ENCODE measurements around the gene NCKAP1.
"Not testable (repeated sequence)": the region's sequence is repeated elsewhere in the genome, so short reads cannot be mapped to it uniquely, and the experiment has no call there.

Gene NCKAP1, protein sequence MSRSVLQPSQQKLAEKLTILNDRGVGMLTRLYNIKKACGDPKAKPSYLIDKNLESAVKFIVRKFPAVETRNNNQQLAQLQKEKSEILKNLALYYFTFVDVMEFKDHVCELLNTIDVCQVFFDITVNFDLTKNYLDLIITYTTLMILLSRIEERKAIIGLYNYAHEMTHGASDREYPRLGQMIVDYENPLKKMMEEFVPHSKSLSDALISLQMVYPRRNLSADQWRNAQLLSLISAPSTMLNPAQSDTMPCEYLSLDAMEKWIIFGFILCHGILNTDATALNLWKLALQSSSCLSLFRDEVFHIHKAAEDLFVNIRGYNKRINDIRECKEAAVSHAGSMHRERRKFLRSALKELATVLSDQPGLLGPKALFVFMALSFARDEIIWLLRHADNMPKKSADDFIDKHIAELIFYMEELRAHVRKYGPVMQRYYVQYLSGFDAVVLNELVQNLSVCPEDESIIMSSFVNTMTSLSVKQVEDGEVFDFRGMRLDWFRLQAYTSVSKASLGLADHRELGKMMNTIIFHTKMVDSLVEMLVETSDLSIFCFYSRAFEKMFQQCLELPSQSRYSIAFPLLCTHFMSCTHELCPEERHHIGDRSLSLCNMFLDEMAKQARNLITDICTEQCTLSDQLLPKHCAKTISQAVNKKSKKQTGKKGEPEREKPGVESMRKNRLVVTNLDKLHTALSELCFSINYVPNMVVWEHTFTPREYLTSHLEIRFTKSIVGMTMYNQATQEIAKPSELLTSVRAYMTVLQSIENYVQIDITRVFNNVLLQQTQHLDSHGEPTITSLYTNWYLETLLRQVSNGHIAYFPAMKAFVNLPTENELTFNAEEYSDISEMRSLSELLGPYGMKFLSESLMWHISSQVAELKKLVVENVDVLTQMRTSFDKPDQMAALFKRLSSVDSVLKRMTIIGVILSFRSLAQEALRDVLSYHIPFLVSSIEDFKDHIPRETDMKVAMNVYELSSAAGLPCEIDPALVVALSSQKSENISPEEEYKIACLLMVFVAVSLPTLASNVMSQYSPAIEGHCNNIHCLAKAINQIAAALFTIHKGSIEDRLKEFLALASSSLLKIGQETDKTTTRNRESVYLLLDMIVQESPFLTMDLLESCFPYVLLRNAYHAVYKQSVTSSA

GRCh38 chr2:183038341-183039300 lies at the start of gene NCKAP1:
NCKAP1 (minus strand) TSS chr2:183038457; CDS start chr2:183038099, 358 bp downstream.
- peak; percentile 82 to 86 for DNase-seq

GRCh38 chr2:183081911-183082310 lies 43.7 kb upstream of the NCKAP1 start:
- no peak for DNase-seq

GRCh38 chr2:183079139-183079775 lies 41.0 kb upstream of the NCKAP1 start:
- DNase-seq, result no peak

- DNase-seq, result peak; percentile 84 to 90
Measured at GRCh38 chr2:183078464-183079138, 40.3 kb upstream of the NCKAP1 start, which contains the start of gene DUSP19. DUSP19 (plus strand) TSS chr2:183078747; CDS start chr2:183078934, 187 bp downstream.

GRCh38 chr2:183078163-183078463 lies 39.9 kb upstream of the NCKAP1 start:
- DNase-seq, result no peak

- no peak for DNase-seq
Measured at GRCh38 chr2:183072177-183072576, 33.9 kb upstream of the NCKAP1 start.

- no peak for DNase-seq
Measured at GRCh38 chr2:183070942-183071844, 32.9 kb upstream of the NCKAP1 start.

GRCh38 chr2:183069174-183069573 lies 30.9 kb upstream of the NCKAP1 start:
- no peak for DNase-seq

- DNase-seq, result no peak
Measured at GRCh38 chr2:183068561-183068960, 30.3 kb upstream of the NCKAP1 start.

GRCh38 chr2:183063083-183063482 lies 24.8 kb upstream of the NCKAP1 start:
- no peak for DNase-seq

DNA sequence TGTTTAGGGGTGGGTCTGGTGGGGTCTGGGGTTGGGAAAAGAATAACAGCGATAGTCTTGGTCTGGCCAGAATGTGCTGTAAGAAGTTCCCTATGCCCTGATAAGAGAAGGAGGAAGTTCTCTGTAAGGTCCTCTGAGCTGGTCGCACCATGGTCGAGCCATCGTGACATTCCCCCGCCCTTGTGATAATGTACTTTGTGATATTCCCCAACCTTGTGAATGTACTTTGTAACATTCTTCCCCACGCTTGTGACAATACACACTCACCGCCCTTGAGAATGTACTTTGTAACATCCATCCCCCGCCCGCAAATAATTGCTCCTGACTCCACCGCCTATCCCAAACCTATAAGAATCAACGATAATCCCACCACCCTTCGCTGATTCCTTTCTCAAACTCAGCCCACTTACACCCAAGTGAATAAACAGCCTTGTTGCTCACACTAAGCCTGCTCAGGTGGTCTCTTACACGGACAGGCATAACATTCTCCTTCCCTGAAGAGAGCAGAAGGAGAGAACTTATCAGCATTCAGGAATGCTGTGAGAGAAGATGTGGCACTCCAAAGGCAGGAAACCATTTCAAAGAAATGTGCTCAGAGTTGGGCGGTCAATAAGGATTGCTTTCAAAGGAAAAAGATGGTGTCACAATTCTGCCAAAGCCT lies 22.4 kb upstream of the NCKAP1 start:
- DNase-seq, result no peak

GRCh38 chr2:183059561-183059960 lies 21.3 kb upstream of the NCKAP1 start:
- no peak for DNase-seq

DNA sequence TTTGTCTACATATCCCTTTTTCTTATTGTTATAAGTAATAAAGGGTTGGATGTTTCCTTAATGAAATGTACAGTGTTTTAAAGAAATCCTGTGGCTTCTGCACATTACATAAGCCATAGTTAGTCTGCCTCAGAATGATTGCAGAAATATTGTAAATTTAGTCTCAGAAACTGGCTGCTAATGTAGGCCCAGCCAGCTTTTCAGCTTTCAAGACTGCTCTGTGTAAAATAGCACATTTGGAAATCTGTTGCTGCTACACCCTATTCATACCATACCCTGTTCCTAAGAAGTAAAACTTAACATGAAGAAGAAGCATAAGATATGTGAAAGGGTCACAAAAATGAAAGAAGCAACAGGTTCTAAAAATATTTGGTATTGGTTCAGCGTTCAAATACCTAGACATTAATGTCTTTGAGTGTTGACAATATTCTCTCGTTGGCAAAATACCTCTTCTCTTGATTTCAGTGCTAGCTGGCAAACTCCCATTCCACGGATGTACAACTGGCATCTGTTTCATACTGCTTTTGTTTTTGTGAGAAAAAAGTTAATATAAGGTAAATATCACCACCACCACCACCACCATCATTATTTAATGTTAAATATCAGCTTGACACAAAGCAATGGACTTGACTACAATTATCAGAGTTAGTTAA lies 19.2 kb upstream of the NCKAP1 start:
- no peak for DNase-seq

DNA sequence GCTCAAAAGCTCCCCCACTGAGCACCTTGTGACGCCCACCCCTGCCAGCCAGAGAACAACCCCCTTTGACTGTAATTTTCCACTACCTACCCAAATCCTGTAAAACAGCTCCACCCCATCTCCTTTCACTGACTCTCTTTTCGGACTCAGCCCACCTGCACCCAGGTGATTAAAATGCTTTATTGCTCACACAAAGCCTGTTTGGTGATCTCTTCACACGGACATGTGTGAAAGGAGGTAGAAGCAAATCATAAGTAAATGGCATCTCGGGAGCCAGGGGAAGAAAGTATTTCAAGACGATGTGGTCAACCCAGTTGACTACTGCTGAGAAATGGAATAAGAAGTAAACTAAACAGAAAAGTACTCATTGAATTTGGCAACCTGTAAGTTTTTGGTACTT lies 11.2 kb upstream of the NCKAP1 start:
- no peak for DNase-seq

- not testable (repeated sequence) for DNase-seq
Measured at GRCh38 chr2:183047486-183048125, 9.3 kb upstream of the NCKAP1 start.

- not testable (repeated sequence) for DNase-seq
Measured at GRCh38 chr2:183043580-183043979, 5.3 kb upstream of the NCKAP1 start.

DNA sequence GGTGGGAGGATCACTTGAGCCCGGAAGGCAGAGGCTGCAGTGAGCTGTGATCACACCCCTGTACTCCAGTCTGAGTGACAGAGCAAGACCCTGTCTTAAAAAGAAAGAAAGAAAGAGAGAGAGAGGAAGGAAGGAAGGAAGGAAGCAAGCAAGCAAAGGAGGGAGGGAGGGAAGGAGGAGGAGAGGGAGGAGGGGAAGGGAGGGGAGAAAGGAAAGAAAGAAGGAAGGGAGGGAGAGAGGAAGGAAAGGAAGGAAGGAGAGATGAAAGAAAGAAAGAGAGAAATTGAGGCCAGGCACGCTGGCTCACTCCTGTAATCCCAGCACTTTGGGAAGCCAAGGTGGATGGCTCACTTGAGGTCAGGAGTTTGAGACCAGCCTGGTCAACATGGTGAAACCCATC lies 2.3 kb upstream of the NCKAP1 start:
- DNase-seq, result no peak
